ENCODE data around the gene WDR64.

The WDR64 gene

DNA sequence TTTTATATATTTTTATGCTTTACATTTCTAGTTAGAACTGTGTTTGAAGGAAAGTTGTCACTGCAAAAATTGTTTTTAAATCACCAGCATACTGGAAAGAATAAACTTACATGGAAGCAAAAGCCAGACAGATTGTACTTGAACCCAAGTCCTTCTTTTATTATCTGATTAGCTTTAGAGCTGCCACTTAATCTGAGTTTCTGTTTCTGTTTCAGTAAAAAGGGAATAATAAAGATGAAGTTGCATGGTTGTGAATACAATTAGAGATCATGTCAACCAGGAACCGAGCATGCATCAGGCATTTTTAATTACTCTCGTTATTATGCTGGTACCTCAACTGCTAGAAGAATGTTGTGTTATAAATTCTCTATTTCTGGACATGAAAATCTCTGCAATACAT is 119.0 kb downstream of the WDR64 start:
- DNase-seq (ENCODE audit: low spot score) = no peak
- TF ChIP-seq, protein P1, sequence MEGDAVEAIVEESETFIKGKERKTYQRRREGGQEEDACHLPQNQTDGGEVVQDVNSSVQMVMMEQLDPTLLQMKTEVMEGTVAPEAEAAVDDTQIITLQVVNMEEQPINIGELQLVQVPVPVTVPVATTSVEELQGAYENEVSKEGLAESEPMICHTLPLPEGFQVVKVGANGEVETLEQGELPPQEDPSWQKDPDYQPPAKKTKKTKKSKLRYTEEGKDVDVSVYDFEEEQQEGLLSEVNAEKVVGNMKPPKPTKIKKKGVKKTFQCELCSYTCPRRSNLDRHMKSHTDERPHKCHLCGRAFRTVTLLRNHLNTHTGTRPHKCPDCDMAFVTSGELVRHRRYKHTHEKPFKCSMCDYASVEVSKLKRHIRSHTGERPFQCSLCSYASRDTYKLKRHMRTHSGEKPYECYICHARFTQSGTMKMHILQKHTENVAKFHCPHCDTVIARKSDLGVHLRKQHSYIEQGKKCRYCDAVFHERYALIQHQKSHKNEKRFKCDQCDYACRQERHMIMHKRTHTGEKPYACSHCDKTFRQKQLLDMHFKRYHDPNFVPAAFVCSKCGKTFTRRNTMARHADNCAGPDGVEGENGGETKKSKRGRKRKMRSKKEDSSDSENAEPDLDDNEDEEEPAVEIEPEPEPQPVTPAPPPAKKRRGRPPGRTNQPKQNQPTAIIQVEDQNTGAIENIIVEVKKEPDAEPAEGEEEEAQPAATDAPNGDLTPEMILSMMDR (IDR thresholded peaks at IDR 0.05; ENCODE audit: borderline replicate concordance, control extremely low read depth, extremely low read depth, insufficient read depth, missing control alignments) = no peak
- in situ Hi-C loops (cut with MboI; ENCODE audit: low sequenced_read_pairs, unreplicated experiment) = no loop called here

DNA sequence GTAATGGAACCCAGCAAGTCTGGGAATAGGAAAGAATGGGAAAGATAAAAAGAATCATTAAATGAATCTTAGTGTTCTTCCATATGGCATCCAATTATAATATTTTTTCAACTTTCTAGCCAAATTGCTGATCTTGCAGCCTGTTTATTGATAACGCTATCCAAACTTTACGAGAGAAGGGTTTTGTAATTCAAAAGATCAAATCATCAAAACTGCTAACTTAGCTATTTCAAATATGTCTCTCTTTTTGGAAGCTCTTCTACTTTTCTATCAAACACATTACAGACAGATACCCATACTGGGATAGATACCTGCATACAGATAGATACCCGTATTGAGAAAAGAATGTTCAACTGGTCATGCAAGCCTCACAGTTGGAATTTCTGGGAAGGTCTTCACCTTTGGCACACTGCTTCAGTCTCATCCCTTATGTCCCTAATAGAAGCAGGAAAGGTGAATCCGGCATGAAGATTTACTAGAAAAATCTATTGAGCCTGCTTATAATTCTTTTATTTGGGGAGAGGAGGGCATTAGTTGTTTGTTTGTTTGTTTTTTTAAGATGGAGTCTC is 120.9 kb downstream of the WDR64 start:
- TF ChIP-seq, protein P1 (IDR thresholded peaks at IDR 0.05; ENCODE audit: borderline replicate concordance, control extremely low read depth, extremely low read depth, insufficient read depth, missing control alignments) = no peak
- in situ Hi-C loops (cut with MboI; ENCODE audit: low sequenced_read_pairs, unreplicated experiment) = no loop called here

DNA sequence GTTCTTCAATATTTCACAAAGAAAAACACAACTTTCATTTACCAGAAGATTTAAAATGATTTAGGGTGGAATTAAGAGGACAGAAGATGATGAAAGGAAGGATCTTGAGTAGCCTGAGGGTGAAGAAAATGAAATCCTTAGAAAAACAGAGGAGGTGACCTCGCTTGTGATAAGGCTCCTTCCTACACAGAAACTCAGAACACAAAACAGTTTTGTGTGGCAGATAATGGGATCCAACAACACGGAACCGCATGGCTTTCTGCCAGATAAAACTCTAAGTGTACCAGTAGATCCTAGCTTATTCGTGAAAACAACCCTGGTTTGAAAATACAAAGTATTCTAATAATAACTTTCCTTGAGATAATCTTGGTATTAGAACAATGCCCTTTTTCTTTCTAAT is 121.9 kb downstream of the WDR64 start:
- in situ Hi-C loops (cut with MboI; ENCODE audit: low sequenced_read_pairs, unreplicated experiment) = no loop called here
- TF ChIP-seq, protein P1 (IDR thresholded peaks at IDR 0.05; ENCODE audit: borderline replicate concordance, control extremely low read depth, extremely low read depth, insufficient read depth, missing control alignments) = no peak
- no peak for DNase-seq (ENCODE audit: low spot score)

More for the DNA sequence above, 120.9 kb downstream of the WDR64 start:
- no peak for DNase-seq (ENCODE audit: low spot score)

DNA sequence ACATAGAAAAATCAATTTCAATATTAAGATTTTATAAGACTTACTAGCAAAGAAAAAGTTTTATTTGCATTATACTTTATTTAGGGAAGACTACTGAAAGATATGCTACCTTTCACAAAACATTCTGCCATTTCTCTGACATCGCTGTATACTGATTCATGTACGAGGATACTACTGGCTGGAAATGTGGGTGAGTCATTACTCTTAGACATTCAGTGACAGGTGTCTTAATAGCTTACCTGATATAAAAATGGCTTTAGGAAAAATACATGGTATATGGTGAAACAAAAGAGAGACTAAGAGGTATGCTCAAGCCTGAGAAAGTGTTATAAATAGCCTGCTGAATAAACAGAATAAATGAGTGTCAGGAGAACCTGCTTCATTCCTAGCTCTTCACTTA is 122.9 kb downstream of the WDR64 start:
- no peak for DNase-seq (ENCODE audit: low spot score)
- TF ChIP-seq, protein P1 (IDR thresholded peaks at IDR 0.05; ENCODE audit: borderline replicate concordance, control extremely low read depth, extremely low read depth, insufficient read depth, missing control alignments) = no peak
- in situ Hi-C loops (cut with MboI; ENCODE audit: low sequenced_read_pairs, unreplicated experiment) = no loop called here

DNA sequence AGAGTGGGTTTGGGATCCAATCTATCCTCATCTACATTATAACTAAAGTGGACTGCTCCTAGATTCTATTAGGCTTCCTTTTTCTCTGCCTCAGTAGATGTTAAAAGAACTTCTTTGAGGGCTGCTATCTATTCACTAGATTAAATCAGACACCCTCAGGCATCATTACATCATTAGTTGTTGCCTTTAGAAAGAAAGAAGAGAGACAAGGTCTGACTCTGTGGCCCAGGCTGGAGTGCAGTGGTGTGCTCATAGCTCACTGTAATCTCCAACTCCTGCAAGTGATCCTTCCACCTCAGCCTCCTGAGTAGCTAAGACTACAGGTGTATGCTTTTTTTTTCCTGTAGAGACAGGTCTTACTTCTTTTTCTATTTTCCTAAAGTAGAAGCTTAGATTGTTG is 124.8 kb downstream of the WDR64 start:
- TF ChIP-seq, protein P1 (IDR thresholded peaks at IDR 0.05; ENCODE audit: borderline replicate concordance, control extremely low read depth, extremely low read depth, insufficient read depth, missing control alignments) = no peak
- DNase-seq (ENCODE audit: low spot score) = no peak
- in situ Hi-C loops (cut with MboI; ENCODE audit: low sequenced_read_pairs, unreplicated experiment) = no loop called here

DNA sequence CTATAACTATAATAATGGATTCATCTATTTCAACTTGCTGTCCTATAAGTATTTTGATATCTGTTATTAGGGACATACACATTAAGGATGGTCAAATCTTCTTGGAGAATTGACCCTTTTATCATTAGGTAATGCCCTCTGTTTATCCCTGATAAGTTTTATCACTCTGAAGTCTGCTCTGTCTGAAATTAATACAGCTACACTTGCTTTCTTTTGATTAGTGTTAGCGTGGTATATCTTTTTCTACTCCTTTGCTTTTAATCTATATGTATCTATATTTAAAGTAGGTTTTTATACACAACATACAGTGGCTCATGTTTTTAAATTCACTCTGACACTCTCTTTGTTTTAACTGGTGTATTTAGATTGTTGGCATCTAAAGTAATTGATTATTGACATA is 126.0 kb downstream of the WDR64 start:
- no peak for DNase-seq (ENCODE audit: low spot score)
- in situ Hi-C loops (cut with MboI; ENCODE audit: low sequenced_read_pairs, unreplicated experiment) = no loop called here
- TF ChIP-seq, protein P1 (IDR thresholded peaks at IDR 0.05; ENCODE audit: borderline replicate concordance, control extremely low read depth, extremely low read depth, insufficient read depth, missing control alignments) = no peak

Data from GM13976 (cell line).